ENCODE results near the gene STK31.
"Not testable (repeated sequence)": the region's sequence is repeated elsewhere in the genome, so short reads cannot be mapped to it uniquely, and the experiment has no call there.

Gene STK31, protein sequence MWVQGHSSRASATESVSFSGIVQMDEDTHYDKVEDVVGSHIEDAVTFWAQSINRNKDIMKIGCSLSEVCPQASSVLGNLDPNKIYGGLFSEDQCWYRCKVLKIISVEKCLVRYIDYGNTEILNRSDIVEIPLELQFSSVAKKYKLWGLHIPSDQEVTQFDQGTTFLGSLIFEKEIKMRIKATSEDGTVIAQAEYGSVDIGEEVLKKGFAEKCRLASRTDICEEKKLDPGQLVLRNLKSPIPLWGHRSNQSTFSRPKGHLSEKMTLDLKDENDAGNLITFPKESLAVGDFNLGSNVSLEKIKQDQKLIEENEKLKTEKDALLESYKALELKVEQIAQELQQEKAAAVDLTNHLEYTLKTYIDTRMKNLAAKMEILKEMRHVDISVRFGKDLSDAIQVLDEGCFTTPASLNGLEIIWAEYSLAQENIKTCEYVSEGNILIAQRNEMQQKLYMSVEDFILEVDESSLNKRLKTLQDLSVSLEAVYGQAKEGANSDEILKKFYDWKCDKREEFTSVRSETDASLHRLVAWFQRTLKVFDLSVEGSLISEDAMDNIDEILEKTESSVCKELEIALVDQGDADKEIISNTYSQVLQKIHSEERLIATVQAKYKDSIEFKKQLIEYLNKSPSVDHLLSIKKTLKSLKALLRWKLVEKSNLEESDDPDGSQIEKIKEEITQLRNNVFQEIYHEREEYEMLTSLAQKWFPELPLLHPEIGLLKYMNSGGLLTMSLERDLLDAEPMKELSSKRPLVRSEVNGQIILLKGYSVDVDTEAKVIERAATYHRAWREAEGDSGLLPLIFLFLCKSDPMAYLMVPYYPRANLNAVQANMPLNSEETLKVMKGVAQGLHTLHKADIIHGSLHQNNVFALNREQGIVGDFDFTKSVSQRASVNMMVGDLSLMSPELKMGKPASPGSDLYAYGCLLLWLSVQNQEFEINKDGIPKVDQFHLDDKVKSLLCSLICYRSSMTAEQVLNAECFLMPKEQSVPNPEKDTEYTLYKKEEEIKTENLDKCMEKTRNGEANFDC

DNA sequence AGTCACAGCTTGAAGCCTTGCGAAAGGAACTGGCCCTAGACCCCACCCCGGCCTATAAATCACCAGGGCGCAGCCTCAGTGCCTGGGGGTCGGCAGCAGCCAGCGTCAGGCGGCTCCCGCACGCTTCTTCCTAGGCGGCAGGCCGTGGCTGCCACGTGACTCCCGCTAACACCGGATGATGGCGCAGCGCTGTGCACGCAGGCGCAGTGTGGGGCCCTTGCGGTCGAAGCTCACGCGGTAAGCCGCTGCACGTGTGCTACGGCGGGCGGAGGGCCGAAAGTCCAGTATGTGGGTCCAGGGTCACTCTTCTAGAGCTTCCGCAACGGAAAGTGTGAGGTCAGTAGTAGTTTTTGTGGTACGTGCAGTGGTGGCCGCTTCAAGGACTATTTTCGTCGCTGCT is at the start of gene STK31:
Gene STK31 (plus strand): TSS at position 220 of the 400 bp plus-strand sequence. CDS start 67 bp downstream, at position 287.
- DNase-seq (ENCODE audit: low read depth) = no peak

DNA sequence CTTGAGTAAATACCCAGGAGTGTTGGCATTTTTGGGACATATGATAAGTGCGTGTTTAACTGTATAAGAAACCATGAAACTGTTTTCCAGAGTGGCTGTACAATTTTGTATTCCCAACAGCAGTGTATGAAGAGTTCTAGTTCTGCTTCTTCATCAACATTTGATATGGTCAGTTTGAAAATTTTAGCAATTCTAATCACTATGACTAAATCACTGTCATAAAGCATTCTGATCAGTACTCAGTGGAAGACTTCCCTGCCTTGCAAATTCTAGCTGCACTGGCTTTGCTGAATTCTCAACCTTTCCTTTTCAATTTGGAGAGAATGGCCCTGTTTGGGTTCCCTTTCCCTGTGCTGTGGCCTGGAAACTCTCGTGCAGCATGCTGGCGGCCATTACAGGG is 48.6 kb upstream of the STK31 start:
- DNase-seq (ENCODE audit: low read depth) = no peak

DNA sequence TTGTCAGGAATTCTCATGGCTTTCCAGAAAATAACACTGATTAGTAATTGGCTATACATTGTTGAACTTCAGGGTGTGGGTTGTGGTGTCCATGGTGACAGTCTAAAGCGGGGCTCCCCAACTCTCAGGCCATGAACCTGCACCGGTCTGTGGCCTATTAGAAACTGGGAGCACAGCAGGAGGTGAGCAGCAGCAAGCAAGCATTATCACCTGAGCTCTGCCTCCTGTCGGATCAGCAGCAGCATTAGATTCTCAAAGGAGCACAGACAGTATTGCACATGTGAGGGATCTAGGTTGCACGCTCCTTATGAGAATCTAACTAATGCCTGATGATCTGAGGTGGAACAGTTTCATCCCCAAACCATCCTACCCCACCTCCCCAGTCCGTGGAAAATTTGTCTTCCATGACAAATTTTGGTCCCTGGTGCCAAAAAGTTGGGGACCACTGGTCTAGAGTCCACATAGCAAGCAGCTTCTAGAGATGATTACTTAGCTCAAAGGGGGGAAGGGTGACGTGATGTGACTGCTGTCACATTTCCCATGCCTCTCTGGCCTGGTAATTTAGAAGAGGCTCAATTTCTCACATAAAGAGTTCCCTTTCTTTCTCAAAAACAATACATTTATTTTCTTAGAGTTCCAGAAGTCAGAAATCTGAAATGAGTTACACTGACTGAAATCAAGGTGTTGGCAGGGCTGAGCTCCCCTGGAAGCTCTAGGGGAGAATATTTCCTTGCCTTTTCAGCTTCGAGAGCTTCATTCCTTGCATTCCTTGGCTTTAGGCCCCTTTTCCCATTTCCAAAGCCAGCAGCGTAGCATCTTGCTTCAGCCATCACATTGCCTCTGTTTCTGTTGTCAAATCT is 47.7 kb upstream of the STK31 start:
- no peak for DNase-seq (ENCODE audit: low read depth)

DNA sequence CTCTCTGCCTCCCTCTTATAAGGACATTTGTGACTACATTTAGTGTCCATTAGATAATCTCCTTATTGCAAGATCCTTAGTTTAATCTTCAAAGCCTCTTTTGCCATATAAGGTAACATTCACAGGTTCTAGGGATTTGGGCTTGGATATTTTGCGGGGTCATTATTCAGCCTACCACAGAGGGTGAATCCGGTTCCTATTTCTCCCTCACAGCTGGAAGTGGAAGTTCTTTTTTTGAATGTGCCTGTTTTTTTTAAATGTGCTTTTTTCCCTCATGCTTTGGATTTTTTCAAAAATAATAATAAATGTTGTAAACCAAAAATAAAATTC is 47.1 kb upstream of the STK31 start:
- DNase-seq (ENCODE audit: low read depth) = no peak

DNA sequence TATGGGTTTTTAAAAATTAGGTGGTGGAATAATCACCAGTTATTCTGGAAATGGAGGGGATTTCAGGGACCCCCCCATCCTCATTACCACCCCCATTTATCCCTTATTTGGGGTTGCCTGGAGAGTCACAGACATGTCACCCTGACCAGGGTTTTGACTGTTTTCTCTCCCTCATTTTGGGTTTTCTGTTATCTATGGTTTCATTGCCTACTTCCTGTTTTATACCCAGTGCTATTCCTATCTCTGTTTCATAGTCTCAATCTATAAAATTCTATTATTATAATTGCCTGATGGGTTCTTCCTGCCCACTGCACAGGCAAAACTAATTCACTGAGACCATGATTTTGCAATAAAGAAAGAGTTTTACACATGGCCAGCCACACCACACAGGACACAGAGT is 45.9 kb upstream of the STK31 start:
- no peak for DNase-seq (ENCODE audit: low read depth)

DNA sequence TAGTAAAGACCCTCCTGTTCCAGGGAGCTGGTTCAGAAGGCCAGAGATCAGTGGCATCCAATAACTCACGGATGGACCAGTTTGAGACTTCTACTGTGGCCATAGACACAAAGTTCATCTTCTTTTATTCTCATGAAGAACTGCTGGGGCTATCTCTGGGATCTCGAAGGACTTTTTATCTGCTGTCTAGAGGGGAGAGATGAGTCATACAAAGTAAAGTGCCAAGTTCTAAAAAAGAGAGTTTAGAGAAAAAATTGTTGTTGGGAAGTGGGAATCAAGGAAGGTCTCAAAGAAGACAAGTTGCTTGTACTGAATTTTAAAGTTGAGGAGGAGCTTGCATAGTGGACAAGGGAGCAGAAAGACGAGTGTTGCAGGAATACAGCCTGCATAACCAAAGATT is 38.0 kb upstream of the STK31 start:
- no peak for DNase-seq (ENCODE audit: low read depth)

DNA sequence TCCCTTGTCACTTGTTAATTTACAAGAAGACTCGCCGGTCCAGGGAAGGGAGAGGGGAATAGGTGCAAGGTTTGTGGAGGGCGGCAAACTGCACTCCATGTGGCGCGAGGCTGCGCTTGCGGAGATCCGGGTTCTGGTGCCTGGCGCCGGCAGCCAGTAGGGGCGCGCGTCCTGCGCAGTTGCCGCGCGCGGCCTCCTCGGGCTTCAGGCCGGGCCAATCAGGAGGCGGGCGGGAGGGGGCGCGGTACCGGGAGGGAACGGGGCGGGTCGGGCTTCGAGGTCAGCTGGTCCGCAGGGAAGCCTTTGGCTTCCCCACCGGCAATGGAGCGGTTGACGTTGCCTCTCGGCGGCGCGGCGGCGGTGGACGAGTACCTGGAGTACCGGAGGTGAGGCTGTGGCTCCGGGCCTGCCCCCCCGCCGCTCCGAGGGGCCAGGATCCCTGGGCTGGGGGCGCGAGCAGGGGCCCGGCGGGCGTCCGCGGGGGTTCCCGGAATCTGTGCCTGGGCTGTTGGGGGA is 30.1 kb upstream of the STK31 start, which contains the start of gene FAM221A:
Gene FAM221A (plus strand): TSS at position 302 of the 516 bp plus-strand sequence. CDS start 20 bp downstream, at position 322.
- peak; percentile 70 for DNase-seq (ENCODE audit: low read depth)

DNA sequence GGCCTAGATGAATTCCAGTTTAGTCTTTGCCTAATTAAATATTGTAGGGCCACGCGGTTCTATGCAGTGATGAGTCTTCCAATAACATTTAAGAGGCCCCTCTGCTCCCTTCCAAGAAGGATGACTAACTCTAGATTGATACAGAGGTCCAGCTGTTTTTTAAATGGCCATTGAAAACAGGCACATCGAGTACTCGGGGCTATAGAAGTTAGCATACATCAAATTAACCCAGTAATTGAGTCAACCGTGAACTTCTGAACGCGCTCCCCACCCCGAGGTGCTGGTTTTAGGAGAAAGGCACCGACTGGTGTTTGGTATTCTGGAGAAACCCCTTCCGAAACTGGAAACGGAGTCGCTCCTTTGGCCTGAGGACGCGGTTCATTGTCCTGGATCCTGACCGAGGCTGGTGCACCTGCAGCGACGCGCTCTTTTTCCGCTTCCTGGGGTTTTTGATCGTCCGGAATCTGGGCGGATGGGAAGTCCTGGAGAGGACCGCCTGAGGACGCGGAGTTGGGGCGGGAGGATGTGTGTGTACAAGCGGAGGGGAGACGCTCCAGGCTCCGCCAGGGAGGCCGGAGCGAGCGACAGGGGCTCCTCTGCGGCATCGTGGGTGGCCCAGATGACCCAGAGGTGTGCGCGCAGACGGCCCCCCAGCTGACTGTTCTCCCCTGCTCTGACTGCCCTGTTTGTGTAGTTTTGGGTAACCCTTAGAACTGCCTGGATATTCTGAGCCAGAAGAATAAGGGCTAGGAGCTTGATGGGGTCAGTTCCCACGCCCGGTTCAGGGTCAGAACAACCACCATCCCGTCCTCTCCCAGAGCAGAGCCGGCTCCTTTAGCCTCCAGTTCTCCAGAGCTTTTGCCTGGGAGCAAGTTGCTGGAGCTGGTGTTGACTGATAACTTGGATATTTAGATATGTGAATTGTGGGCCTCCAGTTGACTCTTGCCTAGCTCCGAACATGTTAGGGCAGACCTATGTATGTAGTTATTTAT is 29.3 kb upstream of the STK31 start:
- DNase-seq (ENCODE audit: low read depth) = peak; percentile 23

DNA sequence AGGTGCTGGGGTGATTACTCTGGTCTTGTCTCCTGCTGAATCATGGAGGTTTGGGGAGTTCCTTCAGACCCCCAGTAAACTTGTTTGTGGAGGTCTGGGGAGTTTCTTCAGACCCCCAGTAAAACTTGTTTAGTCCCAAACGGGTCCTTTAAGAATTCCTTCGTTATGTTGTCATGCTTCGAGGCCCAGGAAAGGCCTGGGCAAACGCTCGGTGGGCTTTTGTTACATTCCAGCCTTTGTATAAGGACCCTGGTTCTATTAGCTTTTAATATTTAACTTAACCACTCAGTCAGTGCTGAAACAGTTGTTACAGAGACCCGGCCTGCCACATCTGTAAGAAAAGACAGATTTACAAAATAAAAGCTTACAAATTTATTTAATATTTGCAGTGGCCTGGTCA is 26.0 kb upstream of the STK31 start:
- not testable (repeated sequence) for DNase-seq (ENCODE audit: low read depth)

DNA sequence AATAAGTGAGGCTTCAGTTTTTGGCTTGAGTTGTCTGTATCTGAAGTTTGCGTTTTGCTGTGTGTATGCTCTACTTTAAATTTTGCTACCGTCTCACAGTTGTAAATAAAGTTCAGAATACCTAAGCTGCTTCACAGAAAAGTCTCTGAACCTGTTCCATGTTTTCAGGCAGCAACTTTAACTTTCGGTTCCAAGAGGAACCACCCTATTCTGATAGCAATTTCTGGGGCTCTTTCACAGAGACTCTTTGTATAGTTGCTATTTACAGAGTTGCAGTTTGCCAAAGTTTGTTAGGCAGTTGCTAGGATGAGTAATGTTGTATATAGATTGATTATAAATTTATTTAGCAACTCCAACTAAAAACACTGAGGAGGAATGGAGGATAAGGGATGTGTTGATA is 24.3 kb upstream of the STK31 start:
- DNase-seq (ENCODE audit: low read depth) = no peak

DNA sequence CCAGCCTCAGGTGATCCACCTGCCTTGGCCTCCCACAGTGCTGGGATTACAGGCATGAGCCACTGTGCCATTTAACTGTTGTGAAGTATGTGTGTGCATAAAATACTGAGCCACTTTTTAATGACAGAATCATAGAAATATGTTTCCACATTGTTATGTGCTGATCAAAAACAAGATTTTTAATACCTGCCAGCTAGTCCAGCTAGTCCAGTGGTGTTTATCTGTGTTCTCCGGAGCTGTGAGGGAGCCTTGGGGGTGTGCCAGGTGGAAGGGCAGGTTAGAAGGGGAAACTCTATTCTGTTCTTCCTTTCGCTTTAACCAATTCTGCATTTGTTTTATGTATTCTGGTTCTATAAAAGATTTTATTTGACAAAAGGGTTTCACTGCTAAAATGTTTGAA is 23.0 kb upstream of the STK31 start:
- DNase-seq (ENCODE audit: low read depth) = no peak

DNA sequence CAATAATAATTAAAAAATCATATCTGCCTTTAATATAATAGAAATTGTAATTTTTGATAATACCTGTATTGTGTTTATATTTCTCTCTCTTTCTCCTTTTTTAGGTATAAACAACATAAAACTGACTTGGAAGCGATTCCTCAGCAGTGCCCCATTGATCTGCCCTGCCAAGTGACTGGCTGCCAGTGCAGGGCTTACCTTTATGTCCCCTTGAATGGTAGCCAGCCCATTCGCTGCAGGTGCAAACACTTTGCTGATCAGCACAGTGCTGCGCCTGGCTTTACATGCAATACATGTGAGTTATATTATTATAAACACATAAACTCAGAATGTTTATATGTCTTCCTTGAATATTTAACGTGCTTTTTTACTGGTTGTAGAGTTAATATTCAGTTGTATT is 20.9 kb upstream of the STK31 start:
- no peak for DNase-seq (ENCODE audit: low read depth)

DNA sequence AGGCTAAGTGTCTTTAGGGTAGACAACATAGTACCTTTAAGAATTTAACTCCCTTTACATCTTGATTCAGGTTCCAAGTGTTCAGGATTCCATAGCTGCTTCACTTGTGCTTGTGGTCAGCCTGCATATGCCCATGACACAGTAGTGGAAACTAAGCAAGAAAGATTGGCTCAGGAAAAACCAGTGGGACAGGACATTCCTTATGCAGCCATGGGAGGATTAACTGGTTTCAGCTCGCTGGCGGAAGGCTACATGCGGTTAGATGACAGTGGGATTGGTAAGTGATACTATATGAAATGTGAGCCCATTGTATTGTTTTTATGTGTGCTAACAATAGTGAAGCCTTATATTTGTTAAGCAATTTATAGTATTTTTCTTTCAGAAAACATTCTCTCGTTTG is 18.7 kb upstream of the STK31 start:
- DNase-seq (ENCODE audit: low read depth) = no peak

DNA sequence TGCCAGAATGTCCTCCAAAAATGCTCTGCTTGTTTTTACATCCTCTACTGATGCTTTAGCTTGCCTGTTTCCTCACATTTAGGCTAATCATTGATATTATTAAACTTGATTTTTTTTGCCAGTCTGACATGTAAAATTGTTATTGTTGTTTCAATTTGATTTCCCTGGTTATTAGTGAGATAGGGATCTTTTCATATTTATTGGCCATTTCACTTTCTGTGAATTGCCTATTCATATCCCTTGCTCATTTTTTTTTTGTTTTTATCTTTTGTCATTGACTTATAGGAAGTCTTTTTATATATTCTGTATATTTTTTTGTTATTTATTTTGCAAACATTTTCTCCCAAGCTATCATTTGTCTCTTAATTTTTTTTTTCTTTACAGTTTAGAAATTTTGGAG is 16.8 kb upstream of the STK31 start:
- no peak for DNase-seq (ENCODE audit: low read depth)

DNA sequence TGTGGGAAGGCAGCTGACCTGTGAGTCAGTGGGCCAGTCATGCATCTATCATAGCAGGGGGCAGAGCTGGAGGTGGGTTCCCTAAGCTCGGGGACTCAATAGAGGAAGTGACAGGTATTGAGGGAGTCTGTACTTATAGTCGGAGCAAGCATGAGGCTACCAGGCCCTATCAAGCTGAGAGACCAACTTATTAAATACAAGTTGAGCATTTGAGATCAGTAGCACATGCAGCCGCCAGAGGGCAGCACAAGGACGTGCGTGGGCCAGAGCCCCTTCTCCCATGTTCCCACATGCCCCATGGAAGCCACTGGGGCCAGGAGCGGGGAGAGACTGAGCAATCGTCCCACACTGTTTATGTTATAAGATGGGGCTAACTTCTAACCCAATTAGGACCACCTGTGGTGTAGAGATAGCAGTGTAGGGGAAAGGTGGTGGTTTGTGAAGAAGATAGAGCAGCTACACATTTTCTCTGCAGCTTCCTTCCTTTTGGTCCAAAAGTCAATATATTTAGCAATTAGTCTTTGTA is 13.0 kb upstream of the STK31 start:
- DNase-seq (ENCODE audit: low read depth) = peak; percentile 45

DNA sequence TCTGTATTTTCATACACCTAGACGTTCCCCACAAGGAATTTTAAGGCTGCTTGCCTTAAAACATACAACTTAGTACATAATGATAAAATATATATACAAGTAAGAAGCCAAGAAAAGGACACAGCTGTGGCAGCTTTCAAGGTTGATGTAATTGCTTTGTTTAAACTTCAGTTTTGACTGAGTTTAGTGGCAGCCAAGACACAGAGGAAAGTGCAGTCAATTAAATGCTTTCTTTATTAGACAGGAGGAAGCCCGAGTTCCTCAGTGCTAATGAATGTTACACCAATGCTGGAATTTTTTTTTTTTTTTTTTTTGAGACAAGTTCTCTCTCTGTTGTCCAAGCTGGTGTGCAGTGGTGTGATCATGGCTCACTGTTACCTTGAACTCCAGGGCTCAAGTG is 11.2 kb upstream of the STK31 start:
- no peak for DNase-seq (ENCODE audit: low read depth)

DNA sequence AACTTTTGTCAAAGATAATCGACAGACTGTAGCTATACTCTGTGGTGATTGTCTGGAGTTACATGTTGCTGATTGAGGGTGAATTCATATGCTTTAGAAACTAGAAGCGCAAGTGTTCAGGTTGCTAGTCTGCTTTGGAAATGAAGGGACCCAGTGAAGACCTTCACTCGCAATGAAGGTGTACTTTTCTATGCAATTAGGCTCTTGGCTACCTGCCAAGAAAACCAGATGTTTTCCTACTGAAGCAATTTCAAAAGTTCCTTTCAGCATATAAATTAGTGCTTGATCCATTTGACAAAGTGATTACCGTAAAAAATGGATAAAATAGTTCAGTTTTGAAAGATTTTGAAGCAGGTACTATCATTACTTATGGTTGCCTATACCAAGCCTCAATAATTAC is 10.0 kb upstream of the STK31 start:
- DNase-seq (ENCODE audit: low read depth) = no peak

DNA sequence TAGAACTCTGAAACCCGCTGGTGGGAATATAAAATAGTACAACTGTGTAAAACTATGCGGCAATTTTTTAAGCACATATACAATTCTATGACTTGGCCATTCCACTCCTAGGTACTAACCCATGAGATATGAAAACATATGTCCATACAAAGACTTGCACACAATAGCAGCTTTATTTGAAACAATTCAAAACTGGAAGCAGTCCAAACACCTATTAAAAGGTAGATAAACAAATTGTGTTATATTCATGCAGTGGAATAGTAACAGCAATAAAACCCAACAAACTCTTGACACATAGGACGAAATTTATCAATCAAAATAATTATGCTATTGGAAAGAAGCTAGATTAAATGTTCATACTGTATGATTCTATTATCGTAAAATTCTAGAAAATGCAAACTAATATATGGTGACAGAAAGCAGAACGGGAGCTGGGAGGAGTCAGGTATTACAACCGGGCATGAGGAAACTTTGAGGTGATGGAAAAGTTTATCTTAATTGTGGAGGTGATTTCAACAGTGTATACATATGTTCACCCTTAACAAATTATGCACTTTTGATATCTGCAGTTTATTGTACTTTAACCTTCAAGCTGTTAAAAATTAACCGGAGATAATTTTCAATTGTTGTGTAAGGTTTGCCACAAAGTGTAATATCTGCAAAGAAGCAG is 803 bp upstream of the STK31 start:
- DNase-seq (ENCODE audit: low read depth) = no peak

DNA sequence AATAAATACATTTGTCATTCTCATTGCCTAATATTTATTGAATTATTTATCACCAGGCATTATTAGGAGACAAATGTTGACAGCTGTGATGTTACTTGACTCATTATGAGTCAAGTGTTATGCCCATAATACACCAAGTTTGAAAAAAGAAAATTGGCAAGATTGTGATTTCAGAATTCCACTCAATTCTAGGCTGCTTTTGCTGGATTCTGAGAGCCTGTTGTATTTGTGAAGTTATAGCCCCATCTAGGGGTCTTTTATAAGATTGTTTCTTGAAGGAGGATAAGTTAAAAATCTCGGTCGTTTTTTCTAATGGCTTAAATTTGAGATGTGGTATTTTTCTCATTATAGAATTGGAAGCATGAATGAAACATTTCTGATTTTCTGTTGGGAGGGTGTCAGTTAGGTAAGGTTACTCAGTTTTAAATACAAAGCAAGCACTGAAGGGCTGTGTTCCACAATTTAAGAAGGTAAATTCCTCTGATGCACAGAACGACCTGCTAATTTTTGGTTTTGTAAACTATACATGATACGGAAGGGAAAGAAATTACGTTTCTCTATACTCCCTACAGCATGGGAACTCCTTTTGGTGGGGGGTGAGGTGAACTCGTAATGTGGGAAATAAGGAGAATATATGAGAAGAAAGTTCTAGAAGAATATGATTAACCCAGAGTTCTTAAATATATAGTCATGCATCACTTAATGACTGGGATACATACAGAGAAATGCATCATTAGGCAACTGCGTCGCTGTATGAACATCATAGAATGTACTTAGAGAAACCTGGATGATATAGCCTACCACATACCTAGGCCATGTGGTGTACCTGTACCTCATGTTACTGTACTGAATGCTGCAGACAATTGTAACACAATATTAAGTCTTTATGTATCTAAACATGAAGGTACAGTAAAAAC is 2.6 kb downstream of the STK31 start:
- DNase-seq (ENCODE audit: low read depth) = peak; percentile 56

Data from fibroblast of gingiva (primary cell).